DND-41 (cell line): ENCODE results near the gene TMEM97.
"Not testable (repeated sequence)": the region's sequence is repeated elsewhere in the genome, so short reads cannot be mapped to it uniquely, and the experiment has no call there.

Experiments
- ATAC-seq: fragments of 200-7000 bp; cut with Tn5 transposase; 3 replicates; pipeline ENCODE4 v1.9.1; 2021; ENCODE audit warnings: low read depth; ENCODE audit not compliant: insufficient read depth
- DNase-seq: peaks from one replicate; pipeline ENCODE4 v3.0.0-alpha.2; 2020
- H2AFZ ChIP-seq: 2 replicates; pipeline ENCODE4 v1.6.0; 2012; ENCODE audit warnings: low read depth, low read length
- H3K27ac ChIP-seq: 2 replicates; pipeline ENCODE4 v1.5.1; 2012; ENCODE audit warnings: low read length, inconsistent platforms
- H3K27me3 ChIP-seq: fragments of 200-600 bp; sonication (generic); 2 replicates; pipeline ENCODE4 v1.6.0; 2012; ENCODE audit warnings: low read length, mild to moderate bottlenecking, inconsistent platforms; ENCODE audit not compliant: insufficient read depth, poor library complexity
- H3K36me3 ChIP-seq: 2 replicates; pipeline ENCODE4 v1.5.1; 2012; ENCODE audit warnings: low read length, inconsistent platforms; ENCODE audit not compliant: insufficient read depth
- H3K4me1 ChIP-seq: 2 replicates; pipeline ENCODE4 v1.5.1; 2012; ENCODE audit warnings: mild to moderate bottlenecking, low read length; ENCODE audit not compliant: insufficient read depth
- H3K4me2 ChIP-seq: 2 replicates; pipeline ENCODE4 v1.6.0; 2012; ENCODE audit warnings: mild to moderate bottlenecking, moderate library complexity, low read length, inconsistent platforms; ENCODE audit not compliant: insufficient read depth
- H3K4me3 ChIP-seq, 2 experiments: fragments of 200-600 bp in 1 of 2; shearing (Covaris generic) in 1 of 2; 2 replicates each; pipeline ENCODE4 v1.5.1; 2012 to 2016; ENCODE audit warnings: inconsistent platforms in 2 of 2, low read length in 2 of 2, mild to moderate bottlenecking in 2 of 2, low read depth in 1 of 2, moderate library complexity in 1 of 2
- H3K79me2 ChIP-seq: 2 replicates; pipeline ENCODE4 v1.6.0; 2012; ENCODE audit warnings: low read length, inconsistent platforms; ENCODE audit not compliant: insufficient read depth
- H3K9ac ChIP-seq: 2 replicates; pipeline ENCODE4 v1.6.0; 2012; ENCODE audit warnings: low read depth, mild to moderate bottlenecking, inconsistent platforms, low read length, moderate library complexity
- H3K9me3 ChIP-seq: 2 replicates; pipeline ENCODE4 v1.5.1; 2012; ENCODE audit warnings: low read length, moderate library complexity, mild to moderate bottlenecking, inconsistent platforms; ENCODE audit not compliant: insufficient read depth, severe bottlenecking
- H4K20me1 ChIP-seq: 2 replicates; pipeline ENCODE4 v1.6.0; 2012; ENCODE audit warnings: low read length; ENCODE audit not compliant: insufficient read depth
- CTCF ChIP-seq: IDR thresholded peaks from 2 replicates; pipeline ENCODE4 v1.5.1; 2012; ENCODE audit warnings: borderline replicate concordance, low read length, moderate library complexity, mild to moderate bottlenecking; ENCODE audit not compliant: poor library complexity, severe bottlenecking; ENCODE audit errors: extremely low read depth
- EZH2 ChIP-seq: IDR thresholded peaks from 3 replicates; pipeline ENCODE4 v1.6.1; 2012; ENCODE audit warnings: borderline replicate concordance, low read depth, mild to moderate bottlenecking, moderate library complexity, low read length, inconsistent platforms; ENCODE audit not compliant: severe bottlenecking

Gene TMEM97

GRCh38 chr17:28335201-28335958 lies 16.4 kb downstream of the TMEM97 start, which contains the start of the genes IFT20 and TNFAIP1:
TSS of gene IFT20 (minus strand) at chr17:28335472. CDS start at chr17:28331985, 3,487 bp downstream.
TSS of gene TNFAIP1 (plus strand) at chr17:28335761. CDS start at chr17:28339522, 3,761 bp downstream.
- peak within 1 kb of the TSS; percentile 85 for H2AFZ ChIP-seq
- peak within 1 kb of the TSS; percentile 73 for H3K27ac ChIP-seq
- H3K9ac ChIP-seq: peak within 1 kb of the TSS; percentile 73
- H3K4me1 ChIP-seq: peaks cover 45% of the 10 kb centered on the region
- H3K79me2 ChIP-seq: peaks cover 61% of the 10 kb centered on the region
- peak within 1 kb of the TSS; percentile 95 for H3K4me2 ChIP-seq
- no peaks in the 10 kb centered on the region; the same call in none of the 2 replicates for H4K20me1 ChIP-seq
- no peaks in the 10 kb centered on the region for H3K27me3 ChIP-seq
- no peak for TF ChIP-seq EZH2
- ATAC-seq: peak; percentile 97
- H3K9me3 ChIP-seq: no peaks in the 10 kb centered on the region
- H3K36me3 ChIP-seq: peaks cover 16% of the 10 kb centered on the region
- H3K4me3 ChIP-seq: peak within 1 kb of the TSS; percentile 80 to 91
- peak; percentile 99 for DNase-seq

GRCh38 chr17:28335959-28336871 lies 17.2 kb downstream of the TMEM97 start:
- Histone ChIP-seq H3K4me2 (peak overlapping the region; percentile 87), H3K27ac (peak overlapping the region; percentile 73), H2AFZ (peak overlapping the region; percentile 84), H3K79me2 (peaks cover 61% of the 10 kb centered on the region), H3K4me3 (peak overlapping the region; percentile 80 to 91), H3K9ac (peak overlapping the region; percentile 73), H4K20me1 (no peaks in the 10 kb centered on the region; the same call in none of the 2 replicates), H3K27me3 (no peaks in the 10 kb centered on the region), H3K4me1 (peaks cover 45% of the 10 kb centered on the region), H3K9me3 (no peaks in the 10 kb centered on the region), H3K36me3 (peaks cover 13% of the 10 kb centered on the region)
- TF ChIP-seq CTCF (no peak), EZH2 (no peak)
- DNase-seq: peak; percentile 45
- ATAC-seq: no peak; the same call in 2 of the 3 replicates

GRCh38 chr17:28338056-28338768 lies 19.2 kb downstream of the TMEM97 start:
- no peaks in the 10 kb centered on the region for H3K9me3 ChIP-seq
- H3K9ac ChIP-seq: no peak overlapping the region
- DNase-seq (no peak), ATAC-seq (no peak)
- no peak for TF ChIP-seq EZH2
- no peak for TF ChIP-seq CTCF
- H3K27ac ChIP-seq: no peak overlapping the region
- no peak overlapping the region for H3K4me3 ChIP-seq
- H3K36me3 ChIP-seq: peaks cover 29% of the 10 kb centered on the region
- peaks cover 3% of the 10 kb centered on the region; the same call in 1 of the 2 replicates for H4K20me1 ChIP-seq
- H2AFZ ChIP-seq: no peak overlapping the region
- H3K79me2 ChIP-seq: peaks cover 56% of the 10 kb centered on the region
- no peak overlapping the region for H3K4me2 ChIP-seq
- peaks cover 38% of the 10 kb centered on the region for H3K4me1 ChIP-seq
- no peaks in the 10 kb centered on the region for H3K27me3 ChIP-seq

- not testable (repeated sequence) for H4K20me1 ChIP-seq, H3K4me3 ChIP-seq, H3K9me3 ChIP-seq, DNase-seq, H2AFZ ChIP-seq, H3K27ac ChIP-seq, H3K4me2 ChIP-seq, H3K9ac ChIP-seq, H3K27me3 ChIP-seq, ATAC-seq
- Histone ChIP-seq H3K79me2 (peaks cover 52% of the 10 kb centered on the region), H3K36me3 (peaks cover 33% of the 10 kb centered on the region), H3K4me1 (peaks cover 32% of the 10 kb centered on the region)
Measured at GRCh38 chr17:28338769-28339212, 19.8 kb downstream of the TMEM97 start.
